Activated CD8-positive, alpha-beta T cell treated with anti-CD3 and anti-CD28 coated beads for 36 hours (primary cell): Measurements from ENCODE around the gene STAU1. TPM values are rescaled to one million over a fixed set of nuclear protein-coding genes. Genes with fewer than 3 reads are reported as not detected.
"Not testable (repeated sequence)": the region's sequence is repeated elsewhere in the genome, so short reads cannot be mapped to it uniquely, and the experiment has no call there.

ENCODE experiments used
- ATAC-seq: fragments of 200-7000 bp; cut with Tn5 transposase; one replicate; pipeline ENCODE4 v1.10.0; 2021; ENCODE audit warnings: mild to moderate bottlenecking, moderate library complexity
- CTCF ChIA-PET: fragments of 350-600 bp; sonication (Branson Sonifier 250); formaldehyde crosslinking; loops from one replicate; lab custom pipeline; 2021; ENCODE audit warnings: antibody characterized with exemption; lab: Charles Lee
- POLR2A ChIA-PET: fragments of 350-600 bp; sonication (Branson Sonifier 250); formaldehyde crosslinking; loops from one replicate; lab custom pipeline; 2021; ENCODE audit warnings: antibody characterized with exemption; lab: Charles Lee
- DNase-seq: peaks from one replicate; pipeline ENCODE4 v3.0.0-alpha.2; 2020
- H3K27ac Mint-ChIP-seq: one replicate; pipeline ENCODE4 v1.8.0; 2021; ENCODE audit warnings: mild to moderate bottlenecking, mixed read lengths
- H3K27me3 Mint-ChIP-seq: one replicate; pipeline ENCODE4 v1.8.0; 2021; ENCODE audit warnings: mixed read lengths
- H3K36me3 Mint-ChIP-seq: one replicate; pipeline ENCODE4 v1.8.0; 2021; ENCODE audit warnings: low read depth, mixed read lengths
- H3K4me1 Mint-ChIP-seq: one replicate; pipeline ENCODE4 v1.8.0; 2021; ENCODE audit warnings: low read depth, mixed read lengths
- H3K4me3 Mint-ChIP-seq: one replicate; pipeline ENCODE4 v1.8.0; 2021; ENCODE audit warnings: mild to moderate bottlenecking, moderate library complexity, mixed read lengths
- H3K9me3 Mint-ChIP-seq: one replicate; pipeline ENCODE4 v1.8.0; 2021; ENCODE audit warnings: mixed read lengths
- intact Hi-C: fragments of 100-400 bp; cut with micrococcal nuclease; formaldehyde crosslinking; loops from one replicate; pipeline ENCODE4 v1.10.0; 2022
- total RNA-seq, 2 experiments: library from RNA; stranded (reverse); gene quantifications; one replicate each; pipeline ENCODE4 v1.2.3, GENCODE V29; 2021
- TF ChIP-seq, protein P1 (sequence below): fragments of 200-600 bp; IDR thresholded peaks from one replicate; pipeline ENCODE4 v1.8.0; 2022; ENCODE audit warnings: antibody characterized with exemption, mild to moderate bottlenecking

Gene STAU1
- total RNA-seq, 2 experiments from 2014 or later = 57.7 to 60.1 TPM

DNA sequence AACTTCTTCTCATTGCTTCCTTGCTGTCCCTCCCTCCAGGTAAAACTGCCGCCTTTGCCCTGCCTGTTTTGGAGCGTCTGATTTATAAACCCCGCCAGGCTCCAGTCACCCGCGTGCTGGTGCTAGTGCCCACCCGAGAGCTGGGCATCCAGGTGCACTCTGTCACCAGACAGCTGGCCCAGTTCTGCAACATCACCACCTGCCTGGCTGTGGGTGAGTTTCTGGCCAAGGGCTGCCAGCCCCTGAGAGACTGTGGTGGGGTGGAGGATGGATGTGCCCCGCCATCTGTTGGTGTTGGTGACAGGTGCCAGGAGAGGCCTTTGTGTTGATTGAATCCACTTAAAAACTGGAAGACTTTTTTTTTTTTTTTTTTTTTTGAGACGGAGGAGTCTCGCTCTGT is 40.5 kb upstream of the STAU1 start:
- no peak for ATAC-seq
- Mint-ChIP-seq H3K4me3 (no peak overlapping the region), H3K9me3 (no peaks in the 10 kb centered on the region), H3K27me3 (no peaks in the 10 kb centered on the region), H3K27ac (no peak overlapping the region), H3K36me3 (peaks cover 59% of the 10 kb centered on the region), H3K4me1 (peaks cover 10% of the 10 kb centered on the region)
- intact Hi-C loops = no loop called here
- DNase-seq = no peak
- ChIA-PET POLR2A (interaction anchor here (0.7 kb wide), 1 partner anchor 279 kb away, joined by 3 read pairs; no protein-coding TSS in a partner anchor), CTCF (interaction anchor here (0.6 to 0.8 kb wide), 2 partner anchors 12 to 117 kb away, joined by 3 to 5 read pairs; no protein-coding TSS in a partner anchor)
- TF ChIP-seq, protein P1, sequence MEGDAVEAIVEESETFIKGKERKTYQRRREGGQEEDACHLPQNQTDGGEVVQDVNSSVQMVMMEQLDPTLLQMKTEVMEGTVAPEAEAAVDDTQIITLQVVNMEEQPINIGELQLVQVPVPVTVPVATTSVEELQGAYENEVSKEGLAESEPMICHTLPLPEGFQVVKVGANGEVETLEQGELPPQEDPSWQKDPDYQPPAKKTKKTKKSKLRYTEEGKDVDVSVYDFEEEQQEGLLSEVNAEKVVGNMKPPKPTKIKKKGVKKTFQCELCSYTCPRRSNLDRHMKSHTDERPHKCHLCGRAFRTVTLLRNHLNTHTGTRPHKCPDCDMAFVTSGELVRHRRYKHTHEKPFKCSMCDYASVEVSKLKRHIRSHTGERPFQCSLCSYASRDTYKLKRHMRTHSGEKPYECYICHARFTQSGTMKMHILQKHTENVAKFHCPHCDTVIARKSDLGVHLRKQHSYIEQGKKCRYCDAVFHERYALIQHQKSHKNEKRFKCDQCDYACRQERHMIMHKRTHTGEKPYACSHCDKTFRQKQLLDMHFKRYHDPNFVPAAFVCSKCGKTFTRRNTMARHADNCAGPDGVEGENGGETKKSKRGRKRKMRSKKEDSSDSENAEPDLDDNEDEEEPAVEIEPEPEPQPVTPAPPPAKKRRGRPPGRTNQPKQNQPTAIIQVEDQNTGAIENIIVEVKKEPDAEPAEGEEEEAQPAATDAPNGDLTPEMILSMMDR = no peak

DNA sequence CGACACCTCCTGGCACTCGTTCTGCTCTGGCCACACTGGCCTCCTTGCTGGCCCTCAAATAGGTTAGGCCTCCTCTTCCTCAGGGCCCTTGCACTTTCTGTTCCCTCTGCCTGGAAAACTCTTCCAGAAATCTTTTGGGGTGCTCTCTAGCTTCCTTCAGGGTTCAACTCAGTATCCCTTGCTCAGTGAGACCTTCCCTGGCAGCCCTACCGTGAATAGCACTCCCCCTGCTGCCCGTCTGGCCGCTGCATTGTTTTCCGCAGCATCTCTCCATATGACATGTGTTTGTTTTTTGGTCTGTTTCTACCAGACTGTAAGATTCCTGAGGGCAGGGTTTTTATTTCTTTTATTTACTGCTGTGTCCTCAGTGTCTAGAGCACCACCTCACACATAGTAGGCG is 37.8 kb upstream of the STAU1 start:
- ATAC-seq = no peak
- Mint-ChIP-seq H3K4me3 (no peak overlapping the region), H3K27me3 (no peaks in the 10 kb centered on the region), H3K36me3 (peaks cover 62% of the 10 kb centered on the region), H3K9me3 (no peaks in the 10 kb centered on the region), H3K27ac (peak overlapping the region; percentile 13), H3K4me1 (peaks cover 9% of the 10 kb centered on the region)
- CTCF ChIA-PET = no interaction called here
- intact Hi-C loops = no loop called here
- POLR2A ChIA-PET = no interaction called here
- no peak for DNase-seq
- TF ChIP-seq, protein P1 = no peak

DNA sequence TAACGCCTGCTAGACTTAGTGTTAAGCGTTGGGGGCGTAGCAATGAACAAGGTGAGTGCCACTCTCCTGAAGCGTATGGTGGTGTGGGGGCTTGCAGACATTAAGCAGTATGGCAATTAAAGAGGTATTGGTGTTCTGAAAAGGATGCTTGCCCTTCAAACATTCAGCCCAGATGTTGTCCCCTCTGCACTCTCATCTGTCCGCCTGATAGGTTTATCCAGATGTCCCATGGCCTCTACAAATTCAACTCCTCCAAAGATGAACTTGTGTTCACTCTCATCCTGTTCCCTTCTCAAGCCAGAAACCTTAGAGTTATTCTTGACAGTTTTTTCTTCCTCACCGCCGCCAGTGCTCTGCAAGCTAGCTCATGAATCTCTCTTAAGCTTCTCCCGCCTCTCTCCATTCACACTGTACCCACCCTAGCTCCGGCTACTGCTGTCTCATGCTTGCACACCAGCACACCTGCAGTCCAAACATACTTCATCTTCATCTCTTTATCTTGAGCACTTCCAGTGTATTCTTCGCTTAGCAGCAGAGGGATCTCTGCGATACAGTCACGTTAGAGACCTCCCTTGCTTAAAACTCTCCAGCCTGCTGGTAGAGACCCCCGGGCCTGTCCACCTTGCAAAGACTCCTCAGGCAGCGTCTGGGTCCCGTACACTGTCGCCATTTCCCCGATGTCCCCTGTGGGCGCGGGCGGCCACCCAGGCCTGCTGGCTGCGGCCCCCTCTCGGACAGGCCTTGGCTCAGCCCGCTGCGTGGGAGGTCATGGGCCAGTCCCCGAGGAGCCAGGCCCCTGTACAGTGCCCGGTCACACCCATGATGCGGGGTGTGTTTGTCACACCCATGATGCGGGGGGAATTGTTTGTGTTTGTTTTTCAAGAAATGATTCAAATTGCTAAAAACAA is 32.0 kb upstream of the STAU1 start:
- peaks cover 31% of the 10 kb centered on the region for H3K36me3 Mint-ChIP-seq
- ATAC-seq (no peak), DNase-seq (peak; percentile 17)
- POLR2A ChIA-PET = interaction anchor here (0.6 kb wide), 1 partner anchor 32 kb away, joined by 3 read pairs; no protein-coding TSS in a partner anchor
- CTCF ChIA-PET = interaction anchor here (6.7 kb wide), 1 partner anchor 86 kb away, joined by 123 read pairs; no protein-coding TSS in a partner anchor
- no peaks in the 10 kb centered on the region for H3K9me3 Mint-ChIP-seq
- TF ChIP-seq, protein P1 = no peak
- peak overlapping the region; percentile 95 for H3K27ac Mint-ChIP-seq
- H3K4me1 Mint-ChIP-seq = peaks cover 24% of the 10 kb centered on the region
- H3K4me3 Mint-ChIP-seq = peak overlapping the region; percentile 88
- H3K27me3 Mint-ChIP-seq = no peaks in the 10 kb centered on the region
- intact Hi-C loops = loop anchor here (5.0 kb wide), 1 partner anchor 38 kb away; no protein-coding TSS in a partner anchor

DNA sequence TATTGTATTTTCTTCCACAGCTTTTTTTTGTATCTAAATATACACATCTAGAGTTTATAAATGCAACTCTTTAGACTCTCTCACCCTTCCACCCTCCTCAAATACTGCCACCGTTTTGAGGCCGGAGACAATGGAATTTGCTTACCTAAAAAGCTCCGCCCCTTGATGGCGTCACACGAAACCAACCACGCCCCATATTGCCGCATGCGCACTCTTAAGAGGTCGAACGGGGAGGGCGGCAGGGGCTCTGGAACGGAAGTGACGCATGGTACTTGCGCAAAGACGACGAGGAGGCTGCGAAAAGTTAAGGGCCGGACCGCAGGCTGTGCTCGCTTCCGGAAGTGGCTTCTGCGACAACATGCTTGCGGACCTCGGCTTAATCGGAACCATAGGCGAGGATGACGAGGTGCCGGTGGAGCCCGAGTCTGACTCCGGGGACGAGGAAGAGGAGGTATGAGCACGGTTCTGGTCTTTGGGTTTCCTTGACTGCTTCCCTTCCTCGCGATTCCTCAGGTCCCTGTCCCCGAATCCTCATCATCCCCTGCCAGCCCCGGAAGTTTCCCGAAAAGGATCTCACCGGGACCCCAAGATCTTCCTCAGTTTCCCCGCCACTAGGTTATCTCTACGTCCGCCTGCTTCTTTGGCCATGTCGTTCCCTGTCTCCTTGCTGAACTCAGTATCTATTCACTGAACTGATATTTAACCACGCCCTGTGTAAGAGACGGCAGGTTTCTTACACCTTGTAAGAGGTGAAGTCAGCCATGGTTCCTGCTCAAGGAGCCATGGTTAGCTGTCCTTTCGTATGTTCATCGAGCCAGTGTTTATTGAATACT is 31.2 kb upstream of the STAU1 start, which contains the start of gene DDX27:
DDX27 (plus strand) TSS at position 326 of the 833 bp plus-strand sequence; CDS start at position 359, 33 bp downstream.
- TF ChIP-seq, protein P1 = no peak
- Mint-ChIP-seq H3K27ac (peak within 1 kb of the TSS; percentile 95), H3K4me1 (peaks cover 24% of the 10 kb centered on the region), H3K4me3 (peak within 1 kb of the TSS; percentile 88), H3K27me3 (no peaks in the 10 kb centered on the region), H3K9me3 (no peaks in the 10 kb centered on the region), H3K36me3 (peaks cover 23% of the 10 kb centered on the region)
- intact Hi-C loops = loop anchor here (5.0 kb wide), 1 partner anchor 37 kb away; no protein-coding TSS in a partner anchor
- CTCF ChIA-PET = interaction anchor here (1.0 to 6.7 kb wide), 4 partner anchors 37 to 90 kb away, joined by 3 to 123 read pairs (median 31); no protein-coding TSS in a partner anchor
- DNase-seq (peak; percentile 99), ATAC-seq (peak; percentile 91)
- POLR2A ChIA-PET = interaction anchor here (0.6 to 2.8 kb wide), 6 partner anchors 31 to 697 kb away, joined by 3 to 18 read pairs (median 4); partner anchors contain the start of gene ZNFX1

DNA sequence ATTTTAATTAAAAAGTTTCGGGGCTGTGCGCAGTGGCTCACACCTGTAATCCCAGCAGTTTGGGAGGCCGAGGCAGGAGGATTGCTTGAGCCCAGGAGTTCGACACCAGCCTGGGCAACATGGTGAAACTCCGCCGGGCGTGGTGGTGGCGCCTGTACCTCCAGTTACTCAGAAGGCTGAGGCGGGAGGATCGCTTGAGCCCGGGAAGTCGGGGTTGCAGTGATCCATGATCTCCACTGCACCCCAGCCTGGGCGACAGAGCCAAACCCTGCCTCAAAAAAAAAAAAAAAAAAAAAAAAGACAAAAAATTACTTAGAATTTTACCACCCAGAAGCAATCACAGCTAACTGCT is 30.6 kb upstream of the STAU1 start:
- peak overlapping the region; percentile 95 for H3K27ac Mint-ChIP-seq
- H3K4me1 Mint-ChIP-seq = peaks cover 24% of the 10 kb centered on the region
- ChIA-PET POLR2A (interaction anchor here (0.6 to 2.8 kb wide), 5 partner anchors 31 to 698 kb away, joined by 3 to 18 read pairs (median 5); partner anchors contain the start of gene ZNFX1), CTCF (interaction anchor here (1.0 to 6.7 kb wide), 4 partner anchors 36 to 90 kb away, joined by 3 to 123 read pairs (median 31); no protein-coding TSS in a partner anchor)
- not testable (repeated sequence) for H3K9me3 Mint-ChIP-seq, H3K27me3 Mint-ChIP-seq
- intact Hi-C loops = loop anchor here (5.0 kb wide), 1 partner anchor 36 kb away; no protein-coding TSS in a partner anchor
- peak overlapping the region; percentile 88 for H3K4me3 Mint-ChIP-seq
- DNase-seq (peak; percentile 28), ATAC-seq (peak; percentile 2)
- H3K36me3 Mint-ChIP-seq = peaks cover 20% of the 10 kb centered on the region
